ENCODE measurements around the gene NOD2. TPM values are rescaled to one million over a fixed set of nuclear protein-coding genes. Genes with fewer than 3 reads are reported as not detected.

Gene NOD2
- total and polyA plus RNA-seq, 2 of the 13 experiments (the other 11 are each of a cell fraction or from before 2014, with no cell fraction given), result 0.27 to 0.81 TPM

- Histone ChIP-seq H3K79me2 (ENCODE audit: insufficient read depth, low read length) (no peaks in the 10 kb centered on the region), H4K20me1 (ENCODE audit: insufficient read depth, low read length) (no peaks in the 10 kb centered on the region), H3K9ac (ENCODE audit: insufficient read depth, low read depth, low read length) (no peak overlapping the region), H3K4me1 (ENCODE audit: insufficient read depth, low read length) (peaks cover 5% of the 10 kb centered on the region), H3K36me3 (replicated peaks in 1 of 2; ENCODE audit: control insufficient read depth in 1 of 2, insufficient read depth in 2 of 2, low read length in 2 of 2) (no peaks in the 10 kb centered on the region), H3K4me3 (replicated peaks in 1 of 3; ENCODE audit: insufficient read depth in 1 of 3, low read depth in 2 of 3, low read length in 3 of 3) (no peak overlapping the region), H3K27me3 (ENCODE audit: control insufficient read depth in 1 of 2, insufficient read depth in 2 of 2, low read length in 2 of 2) (no peaks in the 10 kb centered on the region; a peak in 2 of 5 replicates), H2AFZ (ENCODE audit: low read length) (no peak overlapping the region), H3K9me3 (ENCODE audit: low read length) (peaks cover under 1% of the 10 kb centered on the region; the same call in 1 of the 2 replicates), H3K4me2 (ENCODE audit: low read depth, low read length) (no peak overlapping the region), H3K27ac (ENCODE audit: extremely low read length, insufficient read depth, low read length) (no peak overlapping the region)
- DNase-seq (ENCODE audit: low spot score) (no peak), FAIRE-seq (no peak), ATAC-seq (no peak)
- in situ Hi-C loops (cut with HindIII; ENCODE audit: extremely low pct_ligation_motif_present, low pct_unique_long_range_greater_than_20kb) (no loop called here), intact Hi-C loops (cut with micrococcal nuclease; ENCODE audit: unreplicated experiment) (no loop called here)
- CTCF ChIA-PET (ENCODE audit: low intra/inter-chr PET ratio, low total read pairs), result no interaction called here
- TF ChIP-seq CHD2 (IDR thresholded peaks at IDR 0.05; ENCODE audit: low read depth, low read length) (no peak), TBL1XR1 (IDR thresholded peaks at IDR 0.05; ENCODE audit: borderline replicate concordance, low read length, partially characterized antibody) (no peak), ZNF30 (CRISPR knock-in tag; IDR thresholded peaks at IDR 0.05) (no peak), NR2F2 (IDR thresholded peaks at IDR 0.05; ENCODE audit: borderline replicate concordance, low read depth) (no peak), SATB2 (CRISPR knock-in tag; IDR thresholded peaks at IDR 0.05) (no peak), NCOA5 (CRISPR knock-in tag; IDR thresholded peaks at IDR 0.05) (no peak), ZNF749 (CRISPR knock-in tag; IDR thresholded peaks at IDR 0.05; ENCODE audit: borderline replicate concordance) (no peak), GATAD2A (CRISPR knock-in tag; IDR thresholded peaks at IDR 0.05) (no peak), ZNF543 (CRISPR knock-in tag; IDR thresholded peaks at IDR 0.05) (no peak), ZSCAN30 (CRISPR knock-in tag; IDR thresholded peaks at IDR 0.05) (no peak), PCBP2 (optimal IDR thresholded peaks at IDR 0.05; ENCODE audit: low read depth, low read length, poor library complexity, severe bottlenecking) (no peak), ZNF124 (CRISPR knock-in tag; IDR thresholded peaks at IDR 0.05) (no peak), MEF2D (CRISPR knock-in tag; IDR thresholded peaks at IDR 0.05) (no peak)
- TF ChIP-seq, protein P1, sequence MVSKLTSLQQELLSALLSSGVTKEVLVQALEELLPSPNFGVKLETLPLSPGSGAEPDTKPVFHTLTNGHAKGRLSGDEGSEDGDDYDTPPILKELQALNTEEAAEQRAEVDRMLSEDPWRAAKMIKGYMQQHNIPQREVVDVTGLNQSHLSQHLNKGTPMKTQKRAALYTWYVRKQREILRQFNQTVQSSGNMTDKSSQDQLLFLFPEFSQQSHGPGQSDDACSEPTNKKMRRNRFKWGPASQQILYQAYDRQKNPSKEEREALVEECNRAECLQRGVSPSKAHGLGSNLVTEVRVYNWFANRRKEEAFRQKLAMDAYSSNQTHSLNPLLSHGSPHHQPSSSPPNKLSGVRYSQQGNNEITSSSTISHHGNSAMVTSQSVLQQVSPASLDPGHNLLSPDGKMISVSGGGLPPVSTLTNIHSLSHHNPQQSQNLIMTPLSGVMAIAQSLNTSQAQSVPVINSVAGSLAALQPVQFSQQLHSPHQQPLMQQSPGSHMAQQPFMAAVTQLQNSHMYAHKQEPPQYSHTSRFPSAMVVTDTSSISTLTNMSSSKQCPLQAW (CRISPR knock-in tag; IDR thresholded peaks at IDR 0.05), result no peak
- TF ChIP-seq, protein P2, sequence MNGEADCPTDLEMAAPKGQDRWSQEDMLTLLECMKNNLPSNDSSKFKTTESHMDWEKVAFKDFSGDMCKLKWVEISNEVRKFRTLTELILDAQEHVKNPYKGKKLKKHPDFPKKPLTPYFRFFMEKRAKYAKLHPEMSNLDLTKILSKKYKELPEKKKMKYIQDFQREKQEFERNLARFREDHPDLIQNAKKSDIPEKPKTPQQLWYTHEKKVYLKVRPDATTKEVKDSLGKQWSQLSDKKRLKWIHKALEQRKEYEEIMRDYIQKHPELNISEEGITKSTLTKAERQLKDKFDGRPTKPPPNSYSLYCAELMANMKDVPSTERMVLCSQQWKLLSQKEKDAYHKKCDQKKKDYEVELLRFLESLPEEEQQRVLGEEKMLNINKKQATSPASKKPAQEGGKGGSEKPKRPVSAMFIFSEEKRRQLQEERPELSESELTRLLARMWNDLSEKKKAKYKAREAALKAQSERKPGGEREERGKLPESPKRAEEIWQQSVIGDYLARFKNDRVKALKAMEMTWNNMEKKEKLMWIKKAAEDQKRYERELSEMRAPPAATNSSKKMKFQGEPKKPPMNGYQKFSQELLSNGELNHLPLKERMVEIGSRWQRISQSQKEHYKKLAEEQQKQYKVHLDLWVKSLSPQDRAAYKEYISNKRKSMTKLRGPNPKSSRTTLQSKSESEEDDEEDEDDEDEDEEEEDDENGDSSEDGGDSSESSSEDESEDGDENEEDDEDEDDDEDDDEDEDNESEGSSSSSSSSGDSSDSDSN (CRISPR knock-in tag; IDR thresholded peaks at IDR 0.05), result no peak
- BruUV-seq (replicated peaks), result no TSS peak
- WGBS (ENCODE audit: low lambda C conversion rate), result 30% methylated on average over 3 of the region's 3 CpGs
- POLR2A ChIA-PET, result interaction anchor here (1.7 kb wide), 1 partner anchor 17 kb away, joined by 4 read pairs; no protein-coding TSS in a partner anchor
Measured at GRCh38 chr16:50678531-50678930, 14.9 kb upstream of the NOD2 start.

All from HepG2 (cell line).